C4-2B (cell line): Measurements from ENCODE around the gene RALGAPB.
"Not testable (repeated sequence)": the region's sequence is repeated elsewhere in the genome, so short reads cannot be mapped to it uniquely, and the experiment has no call there.

Experiments used
- H3K27ac ChIP-seq: fragments of 450-650 bp; 2 replicates; pipeline ENCODE4 v1.5.1; 2017
- ZFX ChIP-seq: fragments of 450-650 bp; IDR thresholded peaks from 2 replicates; pipeline ENCODE4 v1.6.1; 2017
- TF ChIP-seq, protein P1 (sequence below): fragments of 450-650 bp; conservative IDR thresholded peaks from 2 replicates; pipeline ENCODE4 v1.5.1; 2017; ENCODE audit warnings: mild to moderate bottlenecking

RALGAPB gene

DNA sequence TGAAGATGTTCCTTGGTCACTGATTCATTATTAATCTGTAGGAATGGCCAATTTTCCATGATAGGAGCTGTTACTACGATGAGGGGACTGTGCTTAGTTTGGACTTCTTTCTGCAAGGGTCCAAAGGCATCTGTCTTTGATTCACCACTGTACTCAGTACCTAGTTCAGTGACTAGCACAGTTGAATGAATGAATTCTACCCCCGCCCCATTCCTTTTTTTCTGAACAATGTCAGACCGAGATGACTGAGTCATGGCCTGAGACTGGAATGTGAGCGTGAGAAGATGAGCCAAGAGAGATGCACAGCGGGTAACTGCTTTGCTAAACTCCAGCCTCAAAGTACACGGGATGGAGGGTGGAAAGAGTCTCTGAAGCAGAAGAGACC is 37.1 kb upstream of the RALGAPB start:
- no peak for TF ChIP-seq ZFX
- TF ChIP-seq, protein P1, sequence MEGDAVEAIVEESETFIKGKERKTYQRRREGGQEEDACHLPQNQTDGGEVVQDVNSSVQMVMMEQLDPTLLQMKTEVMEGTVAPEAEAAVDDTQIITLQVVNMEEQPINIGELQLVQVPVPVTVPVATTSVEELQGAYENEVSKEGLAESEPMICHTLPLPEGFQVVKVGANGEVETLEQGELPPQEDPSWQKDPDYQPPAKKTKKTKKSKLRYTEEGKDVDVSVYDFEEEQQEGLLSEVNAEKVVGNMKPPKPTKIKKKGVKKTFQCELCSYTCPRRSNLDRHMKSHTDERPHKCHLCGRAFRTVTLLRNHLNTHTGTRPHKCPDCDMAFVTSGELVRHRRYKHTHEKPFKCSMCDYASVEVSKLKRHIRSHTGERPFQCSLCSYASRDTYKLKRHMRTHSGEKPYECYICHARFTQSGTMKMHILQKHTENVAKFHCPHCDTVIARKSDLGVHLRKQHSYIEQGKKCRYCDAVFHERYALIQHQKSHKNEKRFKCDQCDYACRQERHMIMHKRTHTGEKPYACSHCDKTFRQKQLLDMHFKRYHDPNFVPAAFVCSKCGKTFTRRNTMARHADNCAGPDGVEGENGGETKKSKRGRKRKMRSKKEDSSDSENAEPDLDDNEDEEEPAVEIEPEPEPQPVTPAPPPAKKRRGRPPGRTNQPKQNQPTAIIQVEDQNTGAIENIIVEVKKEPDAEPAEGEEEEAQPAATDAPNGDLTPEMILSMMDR: no peak; the same call in none of the 2 replicates
- peak overlapping the region; percentile 98; the same call in 1 of the 2 replicates for H3K27ac ChIP-seq

DNA sequence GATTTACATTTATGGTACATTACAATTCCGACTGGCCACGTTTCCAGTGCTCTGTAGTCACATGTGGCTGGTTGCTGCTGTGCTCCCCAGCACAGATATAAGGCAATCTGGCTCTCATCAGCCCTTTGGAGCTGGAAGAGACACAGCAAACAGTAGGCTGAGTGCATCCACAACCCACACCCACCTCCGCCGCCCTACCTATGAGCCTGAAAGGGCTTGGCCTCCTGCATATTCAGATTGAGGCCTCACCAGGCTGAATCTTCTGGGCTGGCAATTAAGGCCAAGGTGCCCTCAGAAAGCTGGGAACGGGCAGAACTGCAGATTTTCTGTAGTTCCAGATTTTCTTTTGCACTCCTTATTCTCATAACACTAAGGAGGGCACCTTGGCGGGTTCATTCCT is 34.8 kb upstream of the RALGAPB start:
- TF ChIP-seq, protein P1: no peak
- TF ChIP-seq ZFX: no peak
- H3K27ac ChIP-seq: no peak overlapping the region

DNA sequence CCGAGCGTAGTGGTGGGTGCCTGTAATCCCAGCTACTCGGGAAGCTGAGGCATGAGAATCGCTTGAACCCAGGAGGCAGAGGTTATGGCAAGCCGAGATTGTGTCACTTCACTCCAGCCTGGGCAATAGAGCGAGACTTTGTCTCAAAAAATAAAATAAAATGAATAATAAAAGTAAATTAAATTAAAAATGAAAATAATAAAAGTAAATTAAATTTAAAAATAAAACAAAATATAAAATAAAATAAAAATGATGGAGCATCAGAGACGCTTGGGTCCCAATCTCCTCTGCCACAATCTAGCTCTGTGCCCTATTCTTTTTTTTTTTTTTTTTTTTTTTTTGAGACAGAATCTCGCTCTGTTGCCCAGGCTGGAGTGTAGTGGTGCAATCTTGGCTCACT is 31.5 kb upstream of the RALGAPB start:
- not testable (repeated sequence) for H3K27ac ChIP-seq

DNA sequence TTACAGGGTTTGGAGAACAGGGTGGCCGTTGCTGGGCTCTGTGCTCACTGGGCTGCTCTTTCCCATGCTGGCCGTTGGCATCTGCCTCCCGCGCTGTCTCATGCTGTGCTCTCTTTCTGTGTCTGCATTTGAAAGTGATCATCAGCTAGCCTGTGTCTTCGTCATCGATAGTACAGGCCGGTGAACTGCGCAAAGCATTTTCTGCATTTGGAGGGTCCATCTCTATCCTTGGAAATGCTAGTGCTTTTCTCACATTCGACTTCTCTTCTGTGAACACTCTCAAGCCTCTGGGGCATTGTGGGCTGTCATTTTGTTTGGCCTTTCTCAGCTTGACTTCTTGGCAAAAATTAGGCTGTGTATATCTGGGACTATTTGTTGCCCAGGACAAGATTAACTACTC is 30.7 kb upstream of the RALGAPB start:
- TF ChIP-seq, protein P1: no peak
- no peak for TF ChIP-seq ZFX
- H3K27ac ChIP-seq: no peak overlapping the region

DNA sequence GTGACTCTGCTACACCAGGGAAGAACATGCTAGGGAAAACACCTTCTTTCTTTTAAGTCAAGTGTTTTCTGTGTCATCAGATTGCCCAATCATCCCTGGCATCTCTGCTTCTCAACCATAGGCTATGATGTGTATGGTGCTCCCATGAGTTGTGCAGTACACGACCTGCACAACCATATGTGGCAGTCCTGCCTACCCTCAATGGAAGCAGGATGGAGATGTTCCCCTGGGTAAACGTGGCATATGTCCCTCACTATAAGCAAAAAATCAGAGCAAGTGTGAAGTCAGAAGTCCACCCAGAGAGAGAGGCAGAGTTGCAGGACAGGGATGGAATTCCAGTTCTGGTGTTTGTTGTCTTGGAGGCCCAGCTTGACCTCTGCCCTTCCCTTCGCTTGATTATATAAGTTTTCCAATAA is 27.3 kb upstream of the RALGAPB start:
- TF ChIP-seq, protein P1: no peak
- no peak for TF ChIP-seq ZFX
- H3K27ac ChIP-seq: no peak overlapping the region

DNA sequence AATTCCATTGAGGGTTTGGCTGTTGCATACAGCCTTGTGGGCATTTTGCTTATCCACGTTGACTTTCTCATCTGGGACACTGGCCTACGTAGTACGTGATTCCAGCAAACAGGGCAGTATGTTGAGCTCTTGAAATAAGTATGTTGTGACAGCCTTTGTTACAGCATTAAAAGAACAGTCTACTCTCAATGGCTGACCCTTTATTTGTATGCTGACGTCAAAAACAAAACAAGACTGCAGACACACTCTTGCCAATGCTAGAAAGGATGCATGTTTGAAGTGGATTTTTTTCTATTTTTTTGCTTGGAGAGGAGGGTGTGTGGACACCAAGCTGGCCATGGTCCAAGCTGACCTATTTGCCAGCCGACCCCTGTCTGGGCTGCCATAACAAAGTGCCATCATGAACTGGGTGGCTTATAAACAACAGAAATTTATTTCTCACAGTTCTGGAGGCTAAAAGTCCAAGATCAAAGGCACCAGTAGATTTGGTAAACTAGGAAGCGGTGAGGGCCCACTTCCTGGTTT is 26.7 kb upstream of the RALGAPB start:
- TF ChIP-seq, protein P1: no peak
- TF ChIP-seq ZFX: no peak
- peak overlapping the region; percentile 89 for H3K27ac ChIP-seq

DNA sequence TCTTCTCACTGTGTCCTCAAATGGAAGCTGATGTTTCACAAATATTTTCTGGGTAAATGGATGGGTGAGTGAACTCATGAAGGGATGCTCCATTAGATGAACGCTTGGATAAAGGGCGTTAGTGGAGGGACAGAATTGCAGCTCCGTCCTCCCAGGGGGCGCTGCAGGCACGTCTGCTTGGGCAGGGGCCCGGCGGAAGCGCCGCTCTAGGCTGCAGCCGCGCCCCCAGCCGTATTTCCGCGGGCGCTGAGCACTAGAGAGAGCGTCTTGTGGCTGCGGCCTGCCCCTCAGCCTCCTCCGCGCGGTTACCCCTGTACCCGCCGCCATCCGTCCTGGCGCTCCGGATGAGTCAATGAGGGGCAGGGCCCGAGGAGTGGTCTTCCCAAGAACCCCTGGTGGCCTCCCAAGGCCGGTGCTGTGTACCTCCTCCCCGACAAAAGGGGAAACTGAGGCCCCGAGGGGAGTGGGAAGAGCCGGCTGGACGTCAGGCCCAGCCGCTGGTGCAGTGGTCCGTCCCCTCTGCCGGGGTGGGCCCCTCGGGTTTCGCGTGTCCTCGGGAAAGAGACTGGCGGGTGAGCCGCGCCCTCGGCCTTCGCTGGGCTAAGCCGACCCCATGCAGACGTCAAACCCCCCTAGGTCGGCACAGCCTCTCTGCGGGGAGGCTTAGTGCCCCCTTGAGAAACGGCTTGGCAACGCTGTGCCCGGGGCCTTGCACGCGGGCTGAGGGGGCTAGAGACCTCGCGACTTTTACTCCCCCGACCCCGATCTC is 26.0 kb upstream of the RALGAPB start:
- TF ChIP-seq ZFX: peak; percentile 88; the same call in 1 of the 2 replicates
- TF ChIP-seq, protein P1: peak; percentile 97
- peak overlapping the region; percentile 89 for H3K27ac ChIP-seq

DNA sequence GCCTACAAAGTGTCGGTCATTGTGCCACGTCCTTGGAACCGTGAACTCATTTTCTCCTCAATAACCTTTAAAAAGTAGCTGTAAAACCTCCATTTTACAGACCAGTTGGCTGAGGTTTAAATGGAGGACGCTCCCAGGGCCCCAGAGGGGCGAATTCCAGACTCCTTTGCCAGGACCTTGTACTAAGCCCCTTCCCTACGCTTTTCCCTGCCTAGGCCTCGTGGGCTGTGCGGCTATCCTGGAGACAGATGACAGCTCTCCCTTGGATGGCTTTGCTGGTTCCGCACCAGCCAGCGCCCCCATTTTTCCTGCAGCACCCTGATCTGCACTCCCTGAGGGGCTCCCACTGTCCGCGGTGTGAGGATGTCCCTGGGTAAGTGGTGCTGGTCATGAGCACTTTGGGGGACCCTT is 25.4 kb upstream of the RALGAPB start:
- no peak for TF ChIP-seq ZFX
- TF ChIP-seq, protein P1: no peak

More for the DNA sequence above, 25.4 kb upstream of the RALGAPB start:
- H3K27ac ChIP-seq: peak overlapping the region; percentile 89
